GM23338 (cell line): Measurements from ENCODE around the gene S100A12. TPM values are rescaled to one million over a fixed set of nuclear protein-coding genes. Genes with fewer than 3 reads are reported as not detected.

Experiments used
- ATAC-seq: fragments of 200-7000 bp; cut with Tn5 transposase; 3 replicates; pipeline ENCODE4 v1.9.1; 2020
- DNase-seq: peaks from one replicate; pipeline ENCODE4 v3.0.0-alpha.2; 2015; ENCODE audit warnings: low spot score
- H2AFZ ChIP-seq: fragments of 200-600 bp; sonication (generic); 2 replicates; pipeline ENCODE4 v1.8.0; 2016; ENCODE audit warnings: antibody characterized with exemption, mild to moderate bottlenecking, moderate library complexity
- H3F3A ChIP-seq: fragments of 200-600 bp; sonication (generic); replicated peaks from 2 replicates; pipeline ENCODE4 v1.8.0; 2017; ENCODE audit warnings: antibody characterized with exemption, mixed run types, low read depth
- H3K27ac ChIP-seq: fragments of 200-600 bp; sonication (generic); 2 replicates; pipeline ENCODE4 v1.6.1; 2016; ENCODE audit warnings: low read depth
- H3K27me3 ChIP-seq: fragments of 200-600 bp; sonication (generic); 2 replicates; pipeline ENCODE4 v1.8.0; 2016; ENCODE audit warnings: mild to moderate bottlenecking, mixed run types, moderate library complexity; ENCODE audit not compliant: insufficient read depth
- H3K36me3 ChIP-seq: fragments of 200-600 bp; sonication (generic); 2 replicates; pipeline ENCODE4 v1.8.0; 2016; ENCODE audit warnings: mild to moderate bottlenecking; ENCODE audit not compliant: insufficient read depth
- H3K4me1 ChIP-seq: fragments of 200-600 bp; sonication (generic); 2 replicates; pipeline ENCODE4 v1.8.0; 2016; ENCODE audit warnings: mild to moderate bottlenecking, moderate library complexity; ENCODE audit not compliant: insufficient read depth
- H3K4me2 ChIP-seq: fragments of 200-600 bp; sonication (generic); 2 replicates; pipeline ENCODE4 v1.7.1; 2017; ENCODE audit warnings: mixed run types
- H3K4me3 ChIP-seq: fragments of 200-600 bp; sonication (generic); 2 replicates; pipeline ENCODE4 v1.6.1; 2016; ENCODE audit warnings: mixed run types
- H3K79me2 ChIP-seq: fragments of 200-600 bp; sonication (generic); replicated peaks from 2 replicates; pipeline ENCODE4 v1.8.0; 2017; ENCODE audit warnings: mild to moderate bottlenecking; ENCODE audit not compliant: insufficient read depth
- H3K9me2 ChIP-seq: fragments of 200-600 bp; sonication (generic); 2 replicates; pipeline ENCODE4 v1.8.0; 2017; ENCODE audit not compliant: insufficient read depth
- H4K20me1 ChIP-seq: fragments of 200-600 bp; sonication (generic); replicated peaks from 2 replicates; pipeline ENCODE4 v1.8.0; 2017; ENCODE audit warnings: mild to moderate bottlenecking; ENCODE audit not compliant: insufficient read depth
- H3K27ac Mint-ChIP-seq: 2 replicates; pipeline ENCODE4 v1.8.0; 2020; ENCODE audit warnings: inconsistent platforms, mild to moderate bottlenecking, moderate library complexity, mixed read lengths
- H3K27me3 Mint-ChIP-seq: 3 replicates; pipeline ENCODE4 v1.8.0; 2022; ENCODE audit warnings: low read depth, mild to moderate bottlenecking, moderate library complexity, mixed read lengths, inconsistent platforms; ENCODE audit not compliant: insufficient read depth, poor library complexity
- H3K36me3 Mint-ChIP-seq: 3 replicates; pipeline ENCODE4 v1.8.0; 2021; ENCODE audit warnings: low read depth, mild to moderate bottlenecking, inconsistent platforms, moderate library complexity, mixed read lengths
- H3K4me1 Mint-ChIP-seq: 3 replicates; pipeline ENCODE4 v1.8.0; 2020; ENCODE audit warnings: mild to moderate bottlenecking, inconsistent platforms, mixed read lengths
- H3K4me3 Mint-ChIP-seq: 3 replicates; pipeline ENCODE4 v1.8.0; 2021; ENCODE audit warnings: moderate library complexity, mild to moderate bottlenecking, inconsistent platforms, mixed read lengths
- H3K9me3 Mint-ChIP-seq: 3 replicates; pipeline ENCODE4 v1.8.0; 2020; ENCODE audit warnings: moderate library complexity, mild to moderate bottlenecking, inconsistent platforms, mixed read lengths
- CREB1 ChIP-seq: fragments of 250-450 bp; sonication (Bioruptor Pico); IDR thresholded peaks from 2 replicates; pipeline ENCODE4 v1.5.0; 2020; ENCODE audit warnings: low read depth, mild to moderate bottlenecking, moderate library complexity
- ETS1 ChIP-seq: IDR thresholded peaks from 2 replicates; pipeline ENCODE4 v1.6.1; 2016; ENCODE audit warnings: antibody characterized with exemption
- EZH2 ChIP-seq: fragments of 200-600 bp; sonication (generic); IDR thresholded peaks from one replicate; pipeline ENCODE4 v1.8.0; 2017; ENCODE audit warnings: antibody characterized with exemption, mild to moderate bottlenecking, low read depth; ENCODE audit not compliant: unreplicated experiment
- JUNB ChIP-seq: IDR thresholded peaks from one replicate; pipeline ENCODE4 v1.6.1; 2016; ENCODE audit warnings: antibody characterized with exemption; ENCODE audit not compliant: unreplicated experiment
- NANOG ChIP-seq: IDR thresholded peaks from 2 replicates; pipeline ENCODE4 v1.6.1; 2016; ENCODE audit warnings: antibody characterized with exemption, borderline replicate concordance
- POLR2AphosphoS5 ChIP-seq: IDR thresholded peaks from 2 replicates; pipeline ENCODE4 v1.6.1; 2016; ENCODE audit warnings: antibody characterized with exemption, low read depth
- REST ChIP-seq: IDR thresholded peaks from one replicate; pipeline ENCODE4 v1.6.1; 2018; ENCODE audit warnings: antibody characterized with exemption; ENCODE audit not compliant: unreplicated experiment
- STAT1 ChIP-seq: IDR thresholded peaks from one replicate; pipeline ENCODE4 v1.6.1; 2016; ENCODE audit warnings: antibody characterized with exemption; ENCODE audit not compliant: unreplicated experiment
- ZNF114 ChIP-seq: fragments of 250-450 bp; sonication (Bioruptor Pico); IDR thresholded peaks from 2 replicates; pipeline ENCODE4 v1.5.0; 2020; ENCODE audit warnings: mild to moderate bottlenecking, moderate library complexity
- ZNF331 ChIP-seq: fragments of 250-450 bp; sonication (Bioruptor Pico); IDR thresholded peaks from 2 replicates; pipeline ENCODE4 v1.5.0; 2020; ENCODE audit warnings: low read depth, mild to moderate bottlenecking, moderate library complexity
- polyA plus RNA-seq: library from polyadenylated mRNA; unstranded; fragments of >200 nt; fragmentation: Nextera tagmentation; extraction: Ambion mirVana; gene quantifications from 2 replicates; pipeline ENCODE4 v1.2.1, GENCODE V29; 2016
- total RNA-seq: library from RNA; depleted of rRNA; stranded (reverse); fragments of >200 nt; shearing (Covaris generic); gene quantifications from 2 replicates; pipeline ENCODE4 v1.2.3, GENCODE V29; 2014
- TF ChIP-seq, protein P1 (sequence below), 2 experiments: fragments of 200-600 bp in 1 of 2; sonication (generic) in 1 of 2; conservative IDR thresholded peaks; 2 replicates each; pipeline versions ENCODE4 v1.5.1 to v1.6.1; 2016 to 2017; ENCODE audit warnings: antibody characterized with exemption in 2 of 2, low read depth in 2 of 2, mild to moderate bottlenecking in 2 of 2, moderate library complexity in 1 of 2

The S100A12 gene
- total and polyA plus RNA-seq, 2 experiments from 2014 or later: not detected

DNA sequence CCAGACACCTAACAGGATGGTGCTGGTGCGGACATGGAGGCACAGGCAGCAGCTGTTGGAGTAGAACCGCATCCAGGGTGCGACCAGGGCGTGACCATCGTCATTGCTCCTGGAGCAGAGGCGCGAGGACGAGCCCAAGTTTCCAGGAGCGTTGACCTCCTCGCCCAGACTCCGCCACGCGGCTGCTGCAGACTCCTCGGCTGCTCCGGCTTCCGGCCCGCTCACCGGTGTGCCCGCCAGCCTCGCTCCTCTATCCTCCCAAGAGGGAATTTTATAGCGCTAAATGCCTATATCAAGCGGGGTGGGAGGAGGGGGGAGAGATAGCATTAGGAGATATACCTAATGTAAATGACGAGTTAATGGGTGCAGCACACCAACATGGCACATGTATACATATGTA is 5.3 kb upstream of the S100A12 start (continued):
- TF ChIP-seq ZNF114 (CRISPR knock-in tag) (no peak), ETS1 (no peak), REST (no peak), CREB1 (CRISPR knock-in tag) (no peak), ZNF331 (CRISPR knock-in tag) (no peak)

DNA sequence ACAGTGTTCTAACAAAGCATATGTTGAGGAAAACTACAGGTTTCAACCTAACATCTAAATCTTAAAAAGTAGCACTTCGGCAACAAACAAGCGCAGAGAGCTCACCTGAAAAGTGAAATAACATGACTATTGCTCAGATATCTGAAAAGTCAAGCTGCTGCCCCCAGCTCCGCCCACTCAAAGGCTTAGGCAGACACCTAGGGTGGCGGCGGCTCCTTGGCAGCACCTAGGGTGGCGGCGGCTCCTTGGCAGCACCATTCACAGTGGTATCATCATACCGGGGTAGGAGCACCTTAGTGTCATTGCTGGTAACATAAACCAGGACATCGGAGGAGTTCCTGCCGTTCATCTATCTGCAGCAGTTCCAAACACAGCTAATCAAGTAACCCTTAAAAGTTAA is 4.2 kb upstream of the S100A12 start:
- H3K27ac Mint-ChIP-seq: no peak overlapping the region
- no peaks in the 10 kb centered on the region for H3K27me3 ChIP-seq
- H3K4me3 ChIP-seq: no peak overlapping the region
- ATAC-seq: no peak
- H3K4me3 Mint-ChIP-seq: no peak overlapping the region
- no peaks in the 10 kb centered on the region for H3K36me3 Mint-ChIP-seq
- H2AFZ ChIP-seq: no peak overlapping the region
- no peaks in the 10 kb centered on the region for H3K79me2 ChIP-seq
- no peak overlapping the region for H3K27ac ChIP-seq
- H3K9me3 Mint-ChIP-seq: no peaks in the 10 kb centered on the region
- peaks cover 7% of the 10 kb centered on the region; the same call in 1 of the 2 replicates for H3K9me2 ChIP-seq
- TF ChIP-seq POLR2AphosphoS5 (no peak), REST (no peak), NANOG (no peak), CREB1 (CRISPR knock-in tag) (no peak), EZH2 (no peak), ETS1 (no peak), STAT1 (no peak), JUNB (no peak), ZNF331 (CRISPR knock-in tag) (no peak), ZNF114 (CRISPR knock-in tag) (no peak)
- TF ChIP-seq, protein P1, sequence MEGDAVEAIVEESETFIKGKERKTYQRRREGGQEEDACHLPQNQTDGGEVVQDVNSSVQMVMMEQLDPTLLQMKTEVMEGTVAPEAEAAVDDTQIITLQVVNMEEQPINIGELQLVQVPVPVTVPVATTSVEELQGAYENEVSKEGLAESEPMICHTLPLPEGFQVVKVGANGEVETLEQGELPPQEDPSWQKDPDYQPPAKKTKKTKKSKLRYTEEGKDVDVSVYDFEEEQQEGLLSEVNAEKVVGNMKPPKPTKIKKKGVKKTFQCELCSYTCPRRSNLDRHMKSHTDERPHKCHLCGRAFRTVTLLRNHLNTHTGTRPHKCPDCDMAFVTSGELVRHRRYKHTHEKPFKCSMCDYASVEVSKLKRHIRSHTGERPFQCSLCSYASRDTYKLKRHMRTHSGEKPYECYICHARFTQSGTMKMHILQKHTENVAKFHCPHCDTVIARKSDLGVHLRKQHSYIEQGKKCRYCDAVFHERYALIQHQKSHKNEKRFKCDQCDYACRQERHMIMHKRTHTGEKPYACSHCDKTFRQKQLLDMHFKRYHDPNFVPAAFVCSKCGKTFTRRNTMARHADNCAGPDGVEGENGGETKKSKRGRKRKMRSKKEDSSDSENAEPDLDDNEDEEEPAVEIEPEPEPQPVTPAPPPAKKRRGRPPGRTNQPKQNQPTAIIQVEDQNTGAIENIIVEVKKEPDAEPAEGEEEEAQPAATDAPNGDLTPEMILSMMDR (conservative IDR thresholded peaks at IDR 0.05; ENCODE audit: low read depth in 2 of 2): no peak
- no peaks in the 10 kb centered on the region for H3K4me1 ChIP-seq
- H3K4me1 Mint-ChIP-seq: no peaks in the 10 kb centered on the region
- H3K36me3 ChIP-seq: no peaks in the 10 kb centered on the region
- H3K4me2 ChIP-seq: no peak overlapping the region
- DNase-seq: no peak
- no peaks in the 10 kb centered on the region for H3K27me3 Mint-ChIP-seq
- H3F3A ChIP-seq: no peaks in the 10 kb centered on the region
- no peaks in the 10 kb centered on the region for H4K20me1 ChIP-seq
